Stomach (tissue), 4 donors: ENCODE measurements around the gene DDX25.

Experiments used
- EP300 ChIP-seq: sonication (generic); formaldehyde crosslinking; IDR thresholded peaks from one replicate; pipeline ENCODE4 v1.6.1; 2017; ENCODE audit warnings: antibody characterized with exemption
- POLR2A ChIP-seq, 4 donors: fragments of 450-650 bp; IDR thresholded peaks; one replicate each; pipeline ENCODE4 v1.6.1; 2016; ENCODE audit warnings: antibody characterized with exemption in 4 of 4, control low read depth in 2 of 4, mild to moderate bottlenecking in 1 of 4, moderate library complexity in 1 of 4
- TF ChIP-seq, protein P1 (sequence below), 7 experiments: fragments of 450-650 bp in 4 of 7; fragments of 200-600 bp in 3 of 7; sonication (generic) in 3 of 7; IDR thresholded peaks; one replicate each; pipeline ENCODE4 v1.5.1; 2016 to 2019; ENCODE audit warnings: antibody characterized with exemption in 7 of 7, control low read depth in 2 of 7, mild to moderate bottlenecking in 1 of 7

DNA sequence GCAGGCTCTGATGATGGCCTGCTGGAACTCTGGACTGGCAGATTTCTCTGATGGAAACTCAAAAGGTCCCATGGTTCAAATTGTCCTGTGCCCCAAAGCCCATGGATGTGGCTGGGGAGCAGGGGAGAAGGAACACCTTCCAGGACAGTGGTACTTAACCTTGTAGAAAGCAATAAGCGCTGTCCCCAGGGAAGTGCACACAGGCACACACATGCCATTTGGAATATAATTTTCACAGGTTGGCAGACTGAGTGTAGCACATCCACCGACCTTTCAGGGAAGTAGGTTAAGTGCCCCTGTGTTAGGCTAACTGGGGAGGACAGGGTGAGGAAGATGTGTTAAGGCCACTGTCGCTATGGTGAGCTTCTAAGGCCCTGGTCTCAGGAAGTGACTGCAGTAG, 17.8 kb downstream of the DDX25 start:
- TF ChIP-seq EP300 = no peak
- TF ChIP-seq POLR2A (IDR thresholded peaks at IDR 0.05) = no peak
- TF ChIP-seq, protein P1, sequence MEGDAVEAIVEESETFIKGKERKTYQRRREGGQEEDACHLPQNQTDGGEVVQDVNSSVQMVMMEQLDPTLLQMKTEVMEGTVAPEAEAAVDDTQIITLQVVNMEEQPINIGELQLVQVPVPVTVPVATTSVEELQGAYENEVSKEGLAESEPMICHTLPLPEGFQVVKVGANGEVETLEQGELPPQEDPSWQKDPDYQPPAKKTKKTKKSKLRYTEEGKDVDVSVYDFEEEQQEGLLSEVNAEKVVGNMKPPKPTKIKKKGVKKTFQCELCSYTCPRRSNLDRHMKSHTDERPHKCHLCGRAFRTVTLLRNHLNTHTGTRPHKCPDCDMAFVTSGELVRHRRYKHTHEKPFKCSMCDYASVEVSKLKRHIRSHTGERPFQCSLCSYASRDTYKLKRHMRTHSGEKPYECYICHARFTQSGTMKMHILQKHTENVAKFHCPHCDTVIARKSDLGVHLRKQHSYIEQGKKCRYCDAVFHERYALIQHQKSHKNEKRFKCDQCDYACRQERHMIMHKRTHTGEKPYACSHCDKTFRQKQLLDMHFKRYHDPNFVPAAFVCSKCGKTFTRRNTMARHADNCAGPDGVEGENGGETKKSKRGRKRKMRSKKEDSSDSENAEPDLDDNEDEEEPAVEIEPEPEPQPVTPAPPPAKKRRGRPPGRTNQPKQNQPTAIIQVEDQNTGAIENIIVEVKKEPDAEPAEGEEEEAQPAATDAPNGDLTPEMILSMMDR (IDR thresholded peaks at IDR 0.05) = no peak
